Osteocyte (in vitro differentiated cells): Measurements from ENCODE around the gene NOXO1. TPM values are rescaled to one million over a fixed set of nuclear protein-coding genes. Genes with fewer than 3 reads are reported as not detected.

ENCODE experiments used
- DNase-seq: peaks from one replicate; pipeline ENCODE4 v3.0.0; 2021; ENCODE audit warnings: mixed read lengths; ENCODE audit not compliant: unreplicated experiment; ENCODE audit errors: extremely low spot score
- H3K27ac Mint-ChIP-seq: one replicate; pipeline ENCODE4 v1.8.0; 2021; ENCODE audit warnings: mild to moderate bottlenecking, mixed read lengths; ENCODE audit not compliant: unreplicated experiment
- H3K27me3 Mint-ChIP-seq: one replicate; pipeline ENCODE4 v1.8.0; 2021; ENCODE audit warnings: mixed read lengths; ENCODE audit not compliant: unreplicated experiment
- H3K36me3 Mint-ChIP-seq: one replicate; pipeline ENCODE4 v1.8.0; 2021; ENCODE audit warnings: mixed read lengths; ENCODE audit not compliant: unreplicated experiment
- H3K4me1 Mint-ChIP-seq: one replicate; pipeline ENCODE4 v1.8.0; 2021; ENCODE audit warnings: mixed read lengths; ENCODE audit not compliant: unreplicated experiment
- H3K4me3 Mint-ChIP-seq: one replicate; pipeline ENCODE4 v1.8.0; 2021; ENCODE audit warnings: mild to moderate bottlenecking, moderate library complexity, mixed read lengths; ENCODE audit not compliant: unreplicated experiment
- H3K9me3 Mint-ChIP-seq: one replicate; pipeline ENCODE4 v1.8.0; 2021; ENCODE audit warnings: mixed read lengths; ENCODE audit not compliant: unreplicated experiment
- total RNA-seq: library from RNA; stranded (reverse); gene quantifications from 2 replicates; pipeline ENCODE4 v1.2.1, GENCODE V29; 2021
- TF ChIP-seq, protein P1 (sequence below): fragments of 200-600 bp; sonication (generic); IDR thresholded peaks from 2 replicates; pipeline ENCODE4 v1.5.0; 2021; ENCODE audit warnings: antibody characterized with exemption, mild to moderate bottlenecking, moderate library complexity

Gene NOXO1
- total RNA-seq, 1 donor from 2014 or later: 0.54 TPM

DNA sequence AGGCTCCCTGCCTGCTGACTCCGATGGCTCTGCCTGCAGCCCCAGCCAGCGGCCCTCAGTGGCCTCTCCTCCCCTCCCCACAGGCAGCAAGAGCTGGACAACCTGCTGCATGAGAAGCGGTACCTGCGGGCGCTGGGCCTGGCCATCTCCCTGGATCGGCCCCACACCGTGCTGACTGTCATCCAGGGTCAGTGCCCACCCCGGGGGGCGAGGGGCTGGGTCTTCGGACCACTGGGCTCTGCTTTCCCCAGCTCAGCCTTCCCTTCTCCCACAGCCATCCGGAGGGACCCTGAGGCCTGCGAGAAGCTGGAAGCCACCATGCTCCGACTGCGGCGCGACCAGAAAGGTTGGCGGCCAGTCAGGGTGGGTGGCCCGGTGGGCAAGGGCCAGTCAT, 3.4 kb downstream of the NOXO1 start:
- DNase-seq: no peak
- H3K36me3 Mint-ChIP-seq: peaks cover 9% of the 10 kb centered on the region
- peaks cover 6% of the 10 kb centered on the region for H3K4me1 Mint-ChIP-seq
- TF ChIP-seq, protein P1, sequence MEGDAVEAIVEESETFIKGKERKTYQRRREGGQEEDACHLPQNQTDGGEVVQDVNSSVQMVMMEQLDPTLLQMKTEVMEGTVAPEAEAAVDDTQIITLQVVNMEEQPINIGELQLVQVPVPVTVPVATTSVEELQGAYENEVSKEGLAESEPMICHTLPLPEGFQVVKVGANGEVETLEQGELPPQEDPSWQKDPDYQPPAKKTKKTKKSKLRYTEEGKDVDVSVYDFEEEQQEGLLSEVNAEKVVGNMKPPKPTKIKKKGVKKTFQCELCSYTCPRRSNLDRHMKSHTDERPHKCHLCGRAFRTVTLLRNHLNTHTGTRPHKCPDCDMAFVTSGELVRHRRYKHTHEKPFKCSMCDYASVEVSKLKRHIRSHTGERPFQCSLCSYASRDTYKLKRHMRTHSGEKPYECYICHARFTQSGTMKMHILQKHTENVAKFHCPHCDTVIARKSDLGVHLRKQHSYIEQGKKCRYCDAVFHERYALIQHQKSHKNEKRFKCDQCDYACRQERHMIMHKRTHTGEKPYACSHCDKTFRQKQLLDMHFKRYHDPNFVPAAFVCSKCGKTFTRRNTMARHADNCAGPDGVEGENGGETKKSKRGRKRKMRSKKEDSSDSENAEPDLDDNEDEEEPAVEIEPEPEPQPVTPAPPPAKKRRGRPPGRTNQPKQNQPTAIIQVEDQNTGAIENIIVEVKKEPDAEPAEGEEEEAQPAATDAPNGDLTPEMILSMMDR: no peak
- peaks cover 9% of the 10 kb centered on the region for H3K27me3 Mint-ChIP-seq
- no peak overlapping the region for H3K27ac Mint-ChIP-seq
- no peak overlapping the region for H3K4me3 Mint-ChIP-seq
- no peaks in the 10 kb centered on the region for H3K9me3 Mint-ChIP-seq

DNA sequence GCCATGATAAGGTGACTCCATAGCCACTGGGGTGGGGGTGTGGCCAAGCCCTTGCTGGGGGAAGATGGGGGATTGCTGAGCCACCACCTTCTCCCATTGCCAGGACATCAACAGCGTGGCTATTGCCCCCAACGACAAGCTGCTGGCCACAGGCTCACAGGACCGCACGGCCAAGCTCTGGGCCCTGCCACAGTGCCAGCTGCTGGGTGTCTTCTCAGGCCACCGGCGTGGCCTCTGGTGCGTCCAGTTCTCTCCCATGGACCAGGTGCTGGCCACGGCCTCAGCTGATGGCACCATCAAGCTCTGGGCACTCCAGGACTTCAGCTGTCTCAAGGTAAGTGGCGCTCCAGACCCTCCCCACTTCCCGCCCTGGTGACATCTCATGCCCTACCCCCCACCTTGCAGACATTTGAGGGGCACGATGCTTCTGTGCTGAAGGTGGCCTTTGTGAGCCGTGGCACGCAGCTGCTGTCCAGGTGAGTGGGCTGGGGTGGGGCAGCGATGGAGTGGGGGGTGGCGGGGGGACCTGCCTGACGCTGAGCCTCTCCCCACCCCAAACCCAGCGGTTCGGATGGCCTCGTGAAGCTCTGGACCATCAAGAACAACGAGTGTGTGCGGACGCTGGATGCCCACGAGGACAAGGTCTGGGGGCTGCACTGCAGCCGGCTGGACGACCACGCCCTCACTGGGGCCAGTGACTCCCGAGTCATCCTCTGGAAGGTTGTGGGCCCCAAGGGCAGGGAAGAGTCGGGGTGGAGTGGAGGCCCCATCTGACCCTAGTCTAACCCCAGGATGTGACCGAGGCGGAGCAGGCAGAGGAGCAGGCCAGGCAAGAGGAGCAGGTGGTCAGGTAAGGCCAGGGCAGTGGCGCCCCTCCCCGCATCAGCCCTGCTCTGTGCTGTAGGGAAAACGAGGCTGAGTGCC, 4.1 kb downstream of the NOXO1 start:
- DNase-seq: no peak
- Mint-ChIP-seq H3K27me3 (peaks cover 9% of the 10 kb centered on the region), H3K27ac (no peak overlapping the region), H3K9me3 (no peaks in the 10 kb centered on the region), H3K4me1 (peaks cover 10% of the 10 kb centered on the region), H3K36me3 (peaks cover 9% of the 10 kb centered on the region), H3K4me3 (no peak overlapping the region)
- TF ChIP-seq, protein P1: no peak

DNA sequence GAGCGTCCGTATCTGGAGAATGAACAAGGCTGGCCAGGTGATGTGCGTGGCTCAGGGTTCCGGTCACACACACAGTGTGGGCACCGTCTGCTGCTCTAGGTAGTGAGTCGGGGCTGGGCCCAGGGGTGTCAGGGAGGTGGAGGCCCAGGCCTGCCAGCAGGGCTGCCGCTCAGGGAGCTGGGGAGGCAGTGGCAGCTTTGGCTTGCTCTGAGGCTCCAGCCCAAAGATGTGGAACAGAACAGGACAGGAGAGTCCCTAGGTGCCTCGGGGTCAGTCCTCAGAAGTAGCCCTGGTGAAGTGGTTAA, 5.1 kb downstream of the NOXO1 start:
- Mint-ChIP-seq H3K4me1 (peaks cover 19% of the 10 kb centered on the region), H3K27ac (no peak overlapping the region), H3K36me3 (peaks cover 12% of the 10 kb centered on the region), H3K4me3 (no peak overlapping the region), H3K9me3 (no peaks in the 10 kb centered on the region), H3K27me3 (peaks cover 9% of the 10 kb centered on the region)
- DNase-seq: no peak
- TF ChIP-seq, protein P1: no peak

DNA sequence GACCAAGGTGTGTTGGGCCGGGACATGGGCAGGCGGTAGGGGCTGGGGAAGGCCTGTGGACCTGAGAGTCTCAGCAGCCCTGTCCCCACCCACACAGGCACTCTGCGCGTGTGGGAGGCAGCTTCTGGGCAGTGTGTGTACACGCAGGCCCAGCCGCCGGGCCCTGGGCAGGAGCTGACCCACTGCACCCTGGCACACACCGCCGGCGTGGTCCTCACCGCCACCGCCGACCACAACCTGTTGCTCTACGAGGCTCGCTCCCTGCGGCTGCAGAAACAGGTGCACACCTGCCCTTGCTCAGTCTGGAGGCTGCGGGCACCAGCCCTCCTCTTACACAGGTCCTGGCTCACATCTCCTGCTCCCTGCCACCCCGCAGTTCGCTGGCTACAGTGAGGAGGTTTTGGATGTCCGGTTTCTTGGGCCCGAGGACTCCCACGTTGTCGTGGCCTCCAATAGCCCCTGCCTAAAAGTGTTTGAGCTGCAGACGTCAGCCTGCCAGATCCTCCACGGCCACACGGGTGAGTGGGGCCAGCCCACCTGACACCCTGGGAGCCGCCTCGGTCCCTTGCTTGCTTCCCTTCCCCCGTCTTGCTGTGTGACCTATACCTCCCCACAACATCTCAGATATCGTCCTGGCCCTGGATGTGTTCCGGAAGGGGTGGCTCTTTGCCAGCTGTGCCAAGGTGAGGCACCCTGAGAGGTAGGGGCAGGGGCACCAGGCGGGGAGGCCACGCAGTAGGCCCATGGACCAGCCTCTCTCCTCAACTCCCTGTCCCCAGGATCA, 5.6 kb downstream of the NOXO1 start:
- Mint-ChIP-seq H3K27me3 (peaks cover 4% of the 10 kb centered on the region), H3K36me3 (peaks cover 12% of the 10 kb centered on the region), H3K27ac (no peak overlapping the region), H3K9me3 (no peaks in the 10 kb centered on the region), H3K4me3 (no peak overlapping the region), H3K4me1 (peaks cover 22% of the 10 kb centered on the region)
- TF ChIP-seq, protein P1: no peak
- no peak for DNase-seq
